Thymus (tissue), 11 donors: ENCODE data around the gene MAMSTR. TPM values are rescaled to one million over a fixed set of nuclear protein-coding genes. Genes with fewer than 3 reads are reported as not detected.

Experiments
- DNase-seq, 9 donors: peaks; one replicate each; pipeline ENCODE4 v3.0.0-alpha.2; 2013; ENCODE audit warnings: low spot score in 9 of 9, low read depth in 6 of 9, missing footprints in 1 of 9
- H3K27ac ChIP-seq, 2 donors: one replicate each; pipeline ENCODE4 v1.5.1; 2013; ENCODE audit warnings: control low read depth in 1 of 2, low read depth in 1 of 2, low read length in 1 of 2, mild to moderate bottlenecking in 1 of 2, moderate library complexity in 1 of 2
- H3K27me3 ChIP-seq, 2 donors: one replicate each; pipeline ENCODE4 v1.5.1; 2013; ENCODE audit warnings: low read length in 1 of 2; ENCODE audit not compliant: control insufficient read depth in 2 of 2, insufficient read depth in 1 of 2
- H3K36me3 ChIP-seq, 2 donors: one replicate each; pipeline ENCODE4 v1.5.1; 2013; ENCODE audit warnings: low read length in 1 of 2, mild to moderate bottlenecking in 1 of 2, moderate library complexity in 1 of 2; ENCODE audit not compliant: control insufficient read depth in 2 of 2, insufficient read depth in 2 of 2
- H3K4me1 ChIP-seq, 2 donors: one replicate each; pipeline ENCODE4 v1.5.1; 2013; ENCODE audit warnings: low read length in 2 of 2; ENCODE audit not compliant: control insufficient read depth in 2 of 2, insufficient read depth in 2 of 2
- H3K4me3 ChIP-seq, 2 donors: one replicate each; pipeline ENCODE4 v1.5.1; 2013; ENCODE audit warnings: low read length in 2 of 2, control low read depth in 1 of 2, mild to moderate bottlenecking in 1 of 2
- H3K9me3 ChIP-seq, 2 donors: one replicate each; pipeline ENCODE4 v1.5.1; 2013; ENCODE audit warnings: low read length in 1 of 2, mild to moderate bottlenecking in 1 of 2; ENCODE audit not compliant: control insufficient read depth in 2 of 2, insufficient read depth in 1 of 2
- WGBS: extraction: QIAGEN DNeasy Blood & Tissue Kit; methylation state at CpG from one replicate; pipeline ENCODE4 v1.1.7; 2013; 5-methylcytosine and 5-hydroxymethylcytosine counted together
- polyA plus RNA-seq: library from polyadenylated mRNA; stranded (reverse); fragments of 200-250 nt; gene quantifications from one replicate; pipeline ENCODE4 v1.2.3, GENCODE V29; 2013
- total RNA-seq: library from RNA; stranded (reverse); fragments of 120-200 nt; gene quantifications from one replicate; pipeline ENCODE4 v1.2.4, GENCODE V29; 2013
- donor health status: healthy.

MAMSTR gene
- total and polyA plus RNA-seq, 2 donors = 0.38 to 1.2 TPM

DNA sequence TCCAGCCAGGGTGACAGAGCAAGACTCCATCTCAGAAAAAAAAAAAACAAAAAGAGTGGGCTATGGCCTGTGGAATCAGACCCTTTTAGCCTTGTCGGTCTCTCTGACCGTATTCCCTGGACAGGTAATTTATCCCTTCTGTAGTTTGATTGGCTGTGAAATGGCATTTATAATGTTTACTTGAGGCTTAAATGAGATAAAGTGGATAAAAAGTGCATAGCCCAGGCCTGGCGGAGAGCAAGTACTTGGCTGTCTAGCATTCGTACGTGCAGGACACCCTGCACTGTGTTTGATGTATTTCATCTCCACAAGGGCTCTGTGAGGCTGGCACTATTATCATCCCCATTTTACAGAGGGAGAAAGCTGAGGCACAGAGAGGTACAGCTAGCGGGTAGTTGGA lies 53.7 kb downstream of the MAMSTR start:
- no peaks in the 10 kb centered on the region for H3K27me3 ChIP-seq
- no peak overlapping the region for H3K4me3 ChIP-seq
- peaks cover 0 to 6% of the 10 kb centered on the region in 2 donors for H3K9me3 ChIP-seq
- 97% methylated on average over 6 of the region's 6 CpGs for WGBS
- H3K27ac ChIP-seq = no peak overlapping the region
- H3K4me1 ChIP-seq = peaks cover 6 to 9% of the 10 kb centered on the region in 2 donors
- no peaks in the 10 kb centered on the region for H3K36me3 ChIP-seq
- DNase-seq = no peak

- Histone ChIP-seq H3K4me3 (no peak overlapping the region), H3K4me1 (peaks cover 9 to 11% of the 10 kb centered on the region in 2 donors), H3K27ac (no peak overlapping the region), H3K36me3 (no peaks in the 10 kb centered on the region), H3K27me3 (no peaks in the 10 kb centered on the region), H3K9me3 (peaks cover 0 to 6% of the 10 kb centered on the region in 2 donors)
- no peak for DNase-seq
- 99% methylated on average over 14 of the region's 14 CpGs for WGBS
Measured at GRCh38 chr19:48664476-48664875, 55.0 kb downstream of the MAMSTR start.

GRCh38 chr19:48663667-48664066 lies 55.9 kb downstream of the MAMSTR start:
- Histone ChIP-seq H3K9me3 (peaks cover 0 to 6% of the 10 kb centered on the region in 2 donors), H3K4me1 (peaks cover 9 to 11% of the 10 kb centered on the region in 2 donors), H3K36me3 (no peaks in the 10 kb centered on the region), H3K4me3 (no peak overlapping the region), H3K27me3 (no peaks in the 10 kb centered on the region), H3K27ac (no peak overlapping the region)
- WGBS = 98% methylated on average over 4 of the region's 4 CpGs
- DNase-seq = no peak

Other genes starting within 250 kb of the MAMSTR start
- gene LMTK3, start 207.9 kb downstream of the MAMSTR start, total RNA-seq = 0.19 TPM
- 1.5 TPM for gene LMTK3, start 207.9 kb downstream of the MAMSTR start, polyA plus RNA-seq
- 0.09 TPM for gene SULT2B1, start 167.6 kb downstream of the MAMSTR start, total RNA-seq
- gene SULT2B1, start 167.6 kb downstream of the MAMSTR start, polyA plus RNA-seq = 4.3 TPM
- not detected for gene SPACA4, start 113.0 kb downstream of the MAMSTR start, total RNA-seq
- gene SPACA4, start 113.0 kb downstream of the MAMSTR start, polyA plus RNA-seq = not detected
- 0.33 TPM for gene FAM83E, start 104.6 kb downstream of the MAMSTR start, total RNA-seq
- 2.2 TPM for gene FAM83E, start 104.6 kb downstream of the MAMSTR start, polyA plus RNA-seq
- gene RPL18, start 100.5 kb downstream of the MAMSTR start, total RNA-seq = 2,287 TPM
- gene RPL18, start 100.5 kb downstream of the MAMSTR start, polyA plus RNA-seq = 2,606 TPM
- gene SPHK2, start 100.2 kb downstream of the MAMSTR start, total RNA-seq = 4.6 TPM
- gene SPHK2, start 100.2 kb downstream of the MAMSTR start, polyA plus RNA-seq = 13.4 TPM
- 15.8 TPM for gene DBP, start 82.3 kb downstream of the MAMSTR start, total RNA-seq
- gene DBP, start 82.3 kb downstream of the MAMSTR start, polyA plus RNA-seq = 21.2 TPM
- gene CA11, start 73.5 kb downstream of the MAMSTR start, total RNA-seq = 9.8 TPM
- 15.3 TPM for gene CA11, start 73.5 kb downstream of the MAMSTR start, polyA plus RNA-seq
- gene NTN5, start 46.7 kb downstream of the MAMSTR start, total RNA-seq = 0.09 TPM
- gene NTN5, start 46.7 kb downstream of the MAMSTR start, polyA plus RNA-seq = 3.5 TPM
- 0.66 TPM for gene FUT2, start 23.8 kb downstream of the MAMSTR start, total RNA-seq
- 3.2 TPM for gene FUT2, start 23.8 kb downstream of the MAMSTR start, polyA plus RNA-seq
- gene RASIP1, start 20.9 kb upstream of the MAMSTR start, total RNA-seq = 3.3 TPM
- 15.6 TPM for gene RASIP1, start 20.9 kb upstream of the MAMSTR start, polyA plus RNA-seq
- gene IZUMO1, start 27.2 kb upstream of the MAMSTR start, total RNA-seq = 0.05 TPM
- 0.18 TPM for gene IZUMO1, start 27.2 kb upstream of the MAMSTR start, polyA plus RNA-seq
- 0.52 TPM for gene FUT1, start 32.9 kb upstream of the MAMSTR start, total RNA-seq
- 1.3 TPM for gene FUT1, start 32.9 kb upstream of the MAMSTR start, polyA plus RNA-seq
- gene FGF21, start 35.8 kb upstream of the MAMSTR start, total RNA-seq = not detected
- 0.11 TPM for gene FGF21, start 35.8 kb upstream of the MAMSTR start, polyA plus RNA-seq
- gene BCAT2, start 91.3 kb upstream of the MAMSTR start, total RNA-seq = 18.9 TPM
- 37.5 TPM for gene BCAT2, start 91.3 kb upstream of the MAMSTR start, polyA plus RNA-seq
- 9.9 TPM for gene HSD17B14, start 116.8 kb upstream of the MAMSTR start, total RNA-seq
- gene HSD17B14, start 116.8 kb upstream of the MAMSTR start, polyA plus RNA-seq = 20.4 TPM
- gene PLEKHA4, start 148.9 kb upstream of the MAMSTR start, total RNA-seq = 4.1 TPM
- gene PLEKHA4, start 148.9 kb upstream of the MAMSTR start, polyA plus RNA-seq = 17.3 TPM
- 12.1 TPM for gene PPP1R15A, start 152.7 kb upstream of the MAMSTR start, total RNA-seq
- gene PPP1R15A, start 152.7 kb upstream of the MAMSTR start, polyA plus RNA-seq = 40.0 TPM
- gene TULP2, start 179.0 kb upstream of the MAMSTR start, total RNA-seq = not detected
- 0.02 TPM for gene TULP2, start 179.0 kb upstream of the MAMSTR start, polyA plus RNA-seq
- gene NUCB1, start 180.6 kb upstream of the MAMSTR start, total RNA-seq = 42.3 TPM
- gene NUCB1, start 180.6 kb upstream of the MAMSTR start, polyA plus RNA-seq = 119 TPM
- 0.28 TPM for gene DHDH, start 214.0 kb upstream of the MAMSTR start, total RNA-seq
- gene DHDH, start 214.0 kb upstream of the MAMSTR start, polyA plus RNA-seq = 1.0 TPM
- gene BAX, start 235.2 kb upstream of the MAMSTR start, total RNA-seq = 62.6 TPM
- gene BAX, start 235.2 kb upstream of the MAMSTR start, polyA plus RNA-seq = 126 TPM
- gene FTL, start 245.6 kb upstream of the MAMSTR start, total RNA-seq = 1,031 TPM
- gene FTL, start 245.6 kb upstream of the MAMSTR start, polyA plus RNA-seq = 8,316 TPM